Epithelial cell of prostate (primary cell): Measurements from ENCODE around the gene NAALAD2.
A peak's percentile ranks its signal among the peaks of the same experiment; 100 is the strongest.
"Not testable (repeated sequence)": the region's sequence is repeated elsewhere in the genome, so short reads cannot be mapped to it uniquely, and the experiment has no call there.

Experiments
- DNase-seq: peaks from one replicate; pipeline ENCODE4 v3.0.0-alpha.2; 2011; ENCODE audit warnings: low read depth, low spot score
- H3K27ac ChIP-seq: fragments of 450-650 bp; 2 replicates; pipeline ENCODE4 v1.5.1; 2017; ENCODE audit warnings: mild to moderate bottlenecking

Gene NAALAD2

DNA sequence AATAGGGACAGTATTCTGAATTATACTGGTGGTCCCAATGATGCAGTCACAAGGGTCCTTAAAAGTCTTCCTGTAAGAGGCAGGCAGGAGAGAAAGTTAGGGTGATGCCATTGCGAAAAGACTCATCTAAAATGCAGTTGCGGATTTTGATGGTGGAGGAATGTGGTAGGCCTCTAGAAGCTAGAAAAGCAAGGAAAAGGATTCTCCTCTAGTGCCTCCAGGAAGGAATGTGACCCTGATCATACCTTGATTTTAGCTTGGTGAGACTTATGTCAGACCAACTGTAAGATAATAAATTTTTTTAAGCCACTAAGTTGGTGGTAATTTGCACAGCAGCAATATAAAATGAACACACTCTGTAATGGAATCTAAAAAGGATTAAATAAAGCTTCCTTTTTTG, 54.5 kb downstream of the NAALAD2 start:
- H3K27ac ChIP-seq, result no peak overlapping the region

GRCh38 chr11:90192869-90193582, 58.6 kb downstream of the NAALAD2 start:
- DNase-seq, result no peak
- H3K27ac ChIP-seq, result no peak overlapping the region

More for the DNA sequence above, 54.5 kb downstream of the NAALAD2 start:
- no peak for DNase-seq

- DNase-seq, result no peak
Measured at GRCh38 chr11:90197377-90197776, 62.9 kb downstream of the NAALAD2 start.

GRCh38 chr11:90202342-90202741, 67.9 kb downstream of the NAALAD2 start:
- no peak overlapping the region for H3K27ac ChIP-seq
- no peak for DNase-seq

More at GRCh38 chr11:90197377-90197776, 62.9 kb downstream of the NAALAD2 start:
- H3K27ac ChIP-seq, result no peak overlapping the region

GRCh38 chr11:90204407-90204806, 69.9 kb downstream of the NAALAD2 start:
- no peak for DNase-seq
- H3K27ac ChIP-seq, result no peak overlapping the region

- H3K27ac ChIP-seq, result no peak overlapping the region
- no peak for DNase-seq
Measured at GRCh38 chr11:90204832-90205646, 70.6 kb downstream of the NAALAD2 start.

GRCh38 chr11:90207992-90208391, 73.5 kb downstream of the NAALAD2 start:
- DNase-seq, H3K27ac ChIP-seq: not testable (repeated sequence)

- H3K27ac ChIP-seq, result no peak overlapping the region
- DNase-seq, result no peak
Measured at GRCh38 chr11:90208857-90209256, 74.4 kb downstream of the NAALAD2 start.

- DNase-seq, result no peak
- no peak overlapping the region for H3K27ac ChIP-seq
Measured at GRCh38 chr11:90213322-90213721, 78.9 kb downstream of the NAALAD2 start.

- H3K27ac ChIP-seq, result no peak overlapping the region
- no peak for DNase-seq
Measured at GRCh38 chr11:90216611-90217010, 82.1 kb downstream of the NAALAD2 start.

DNA sequence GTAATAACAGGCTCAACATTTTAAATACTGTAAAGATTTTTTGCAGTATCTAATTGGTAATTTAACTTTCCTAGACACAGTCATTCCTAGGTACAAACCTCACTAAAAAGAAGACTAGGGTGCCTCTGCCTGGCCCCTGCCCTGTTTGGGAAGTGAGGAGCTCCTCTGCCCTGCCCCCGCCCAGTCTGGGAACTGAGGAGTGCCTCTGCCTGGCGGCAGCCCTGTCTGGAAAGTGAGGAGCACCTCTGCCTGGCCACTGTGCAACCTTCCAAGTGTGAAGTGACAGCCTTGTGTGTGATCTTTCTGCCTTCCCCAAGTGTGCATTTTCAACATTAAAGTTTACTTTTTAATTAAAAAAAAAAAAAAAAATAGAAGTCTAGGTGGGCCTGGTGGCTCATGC, 84.1 kb downstream of the NAALAD2 start:
- H3K27ac ChIP-seq, result no peak overlapping the region
- DNase-seq, result no peak

DNA sequence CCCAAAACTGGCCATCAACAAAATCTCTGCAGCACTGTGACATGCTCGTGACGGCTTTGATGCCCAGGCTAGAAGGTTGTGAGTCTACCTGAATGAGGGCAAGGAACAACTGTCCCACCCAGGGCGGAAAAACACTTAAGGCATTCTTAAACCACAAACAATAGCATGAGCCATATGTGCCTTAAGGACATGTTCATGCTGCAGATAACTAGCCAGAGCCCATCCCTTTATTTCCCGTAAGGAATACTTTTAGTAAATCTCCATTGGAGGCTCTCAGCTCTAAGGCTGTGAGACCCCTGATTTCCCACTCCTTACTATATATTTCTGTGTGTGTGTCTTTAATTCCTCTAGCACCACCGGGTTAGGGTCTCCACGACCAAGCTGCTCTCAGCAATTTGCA, 85.0 kb downstream of the NAALAD2 start:
- no peak for DNase-seq
- no peak overlapping the region for H3K27ac ChIP-seq

DNA sequence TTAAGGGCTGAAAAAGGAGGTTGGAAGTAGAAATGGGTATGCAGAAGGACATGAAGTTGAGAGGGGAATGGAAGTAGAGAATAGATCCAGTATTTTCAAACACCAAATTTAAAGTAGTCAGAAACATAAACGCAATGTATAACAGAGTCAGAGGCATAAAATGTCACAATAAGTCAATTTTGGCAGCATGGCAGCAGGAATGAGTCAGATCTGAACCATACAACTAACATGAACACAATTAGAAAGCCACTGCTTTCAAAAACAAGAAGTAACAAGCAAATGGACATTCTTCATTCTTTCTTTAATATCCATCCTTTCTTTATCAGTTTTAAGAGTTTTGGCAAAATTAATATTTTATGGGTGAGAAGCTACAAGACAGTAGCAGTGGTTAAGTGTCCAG, 85.9 kb downstream of the NAALAD2 start:
- DNase-seq, result no peak
- no peak overlapping the region for H3K27ac ChIP-seq

DNA sequence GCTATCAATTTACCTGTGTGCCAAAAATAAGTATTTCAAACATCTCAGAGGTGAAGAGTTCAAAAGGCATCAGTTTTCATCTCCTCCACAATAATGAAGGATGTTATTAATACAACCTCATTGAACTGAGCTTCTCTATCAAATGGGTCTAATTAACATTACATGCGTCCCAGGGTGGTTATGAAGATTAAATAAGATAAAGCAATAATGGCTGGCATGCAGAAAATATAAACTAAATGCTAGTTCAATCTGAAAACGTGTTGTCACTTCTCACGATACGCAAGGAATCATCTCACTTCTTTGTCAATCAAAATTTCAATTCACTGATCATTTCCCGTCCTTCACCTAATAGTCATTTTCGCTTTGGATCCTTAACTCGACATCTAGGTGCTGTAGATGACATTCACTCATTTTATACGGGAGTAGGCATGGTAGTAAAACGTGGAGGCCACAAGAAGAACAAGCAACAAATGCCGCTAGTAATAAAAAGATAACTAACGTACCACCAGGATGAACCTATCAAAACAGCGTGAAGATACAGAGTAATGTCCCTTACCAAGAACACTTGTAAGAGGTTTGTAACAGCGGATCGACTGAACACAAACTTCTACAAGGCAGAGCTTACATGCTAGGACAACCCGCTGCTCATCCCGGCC, 87.5 kb downstream of the NAALAD2 start:
- H3K27ac ChIP-seq, result peak overlapping the region; percentile 60
- no peak for DNase-seq

DNA sequence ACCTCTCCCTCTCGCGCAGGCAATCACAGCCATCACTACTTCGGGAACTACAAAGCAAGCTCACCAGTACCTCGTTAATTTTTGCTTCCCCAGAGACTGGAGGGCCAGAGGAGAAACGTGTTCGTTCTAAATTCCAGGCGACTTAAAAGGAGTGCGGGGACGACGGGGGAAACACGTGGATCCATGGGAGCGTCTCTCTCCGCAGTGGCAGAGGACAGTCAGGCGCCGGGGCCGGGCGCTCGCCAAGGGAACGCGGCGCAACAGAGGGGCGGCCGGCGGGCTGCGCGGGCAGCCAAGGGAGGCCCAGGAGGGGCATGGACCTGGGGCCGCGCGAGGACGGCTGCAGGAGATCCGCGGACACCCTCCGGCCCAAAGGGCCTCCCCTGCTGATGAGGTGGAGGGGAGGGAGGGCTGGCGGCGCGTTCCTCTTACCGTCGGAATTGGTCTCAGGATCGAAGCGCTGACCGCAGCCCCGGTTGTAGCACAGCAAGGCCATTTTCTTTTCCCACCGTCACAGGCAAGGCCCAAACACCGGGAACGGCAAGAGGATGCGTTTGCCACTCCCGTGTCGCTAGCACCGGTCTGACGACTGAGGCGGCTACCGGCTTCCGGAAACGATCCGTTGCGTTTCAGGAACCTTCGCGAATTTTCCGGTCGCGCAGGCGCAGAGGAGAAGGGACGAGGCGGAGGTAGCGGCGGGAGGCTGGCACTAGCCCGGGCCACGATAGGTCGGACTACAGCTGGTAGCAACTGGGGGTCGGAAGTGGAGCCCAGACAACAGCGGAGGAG, 88.2 kb downstream of the NAALAD2 start, which contains the start of gene CHORDC1:
Gene CHORDC1, minus strand, starts transcription at position 591 of the 789 bp plus-strand sequence. Its CDS starts 95 bp downstream, at position 496.
- H3K27ac ChIP-seq, result peak within 1 kb of the TSS; percentile 60
- no peak for DNase-seq

GRCh38 chr11:90223248-90223585, 88.8 kb downstream of the NAALAD2 start:
- H3K27ac ChIP-seq, result peak overlapping the region; percentile 60
- DNase-seq, result no peak

GRCh38 chr11:90228056-90228455, 93.6 kb downstream of the NAALAD2 start:
- H3K27ac ChIP-seq, result no peak overlapping the region
- DNase-seq, result no peak

- no peak for DNase-seq
Measured at GRCh38 chr11:90229791-90230190, 95.3 kb downstream of the NAALAD2 start.

DNA sequence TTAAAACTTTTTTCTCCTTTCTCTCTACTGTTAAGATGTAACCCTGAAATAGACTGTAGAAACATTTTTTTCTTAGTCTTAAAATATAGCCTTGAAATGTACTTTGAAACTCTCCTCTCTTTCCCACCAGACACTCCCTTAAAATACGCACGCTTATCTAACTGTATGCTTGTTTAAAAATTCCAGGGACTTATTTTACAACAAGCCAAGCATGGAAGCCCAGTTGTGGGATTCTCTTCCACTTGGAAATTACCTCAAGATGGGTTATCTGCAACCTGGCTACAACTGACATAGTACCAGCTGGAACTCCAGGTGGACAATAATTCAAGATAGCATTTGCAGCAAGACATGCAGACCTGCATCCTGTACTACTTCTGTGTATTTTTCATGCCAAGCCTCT, 100.5 kb downstream of the NAALAD2 start:
- no peak overlapping the region for H3K27ac ChIP-seq
- DNase-seq, result no peak

More at GRCh38 chr11:90229791-90230190, 95.3 kb downstream of the NAALAD2 start:
- H3K27ac ChIP-seq, result no peak overlapping the region

DNA sequence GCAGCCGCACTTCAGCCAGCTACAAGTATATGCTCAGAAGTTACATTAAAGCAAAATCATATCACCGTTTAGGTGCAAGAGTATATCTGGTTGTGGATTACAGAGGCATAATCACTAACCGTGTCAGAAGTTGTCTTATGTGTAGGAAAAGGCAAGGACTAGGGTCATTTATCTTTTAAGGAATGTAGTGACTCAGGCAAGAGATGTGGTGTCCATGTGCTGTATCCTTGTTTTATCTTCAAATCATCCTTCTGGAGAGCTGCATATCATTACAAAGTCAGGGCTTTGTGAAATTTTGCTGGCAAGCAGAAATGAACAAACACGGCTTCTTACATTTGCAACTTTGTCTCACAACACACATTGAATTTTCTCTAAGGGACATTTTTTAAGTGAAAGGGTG, 101.1 kb downstream of the NAALAD2 start:
- DNase-seq, result no peak
- H3K27ac ChIP-seq, result no peak overlapping the region
